ENCODE results near the gene ZDHHC24.

GRCh38 chr11:66562275-66562674 is 16.4 kb upstream of the ZDHHC24 start:
- no peak for TF ChIP-seq CTCF (IDR thresholded peaks at IDR 0.05)
- TF ChIP-seq POLR2A (IDR thresholded peaks at IDR 0.05), result no peak

Measured in esophagus squamous epithelium (tissue), 4 donors.